ENCODE measurements around the gene TIRAP.
"Not testable (repeated sequence)": the region's sequence is repeated elsewhere in the genome, so short reads cannot be mapped to it uniquely, and the experiment has no call there.

TIRAP gene

DNA sequence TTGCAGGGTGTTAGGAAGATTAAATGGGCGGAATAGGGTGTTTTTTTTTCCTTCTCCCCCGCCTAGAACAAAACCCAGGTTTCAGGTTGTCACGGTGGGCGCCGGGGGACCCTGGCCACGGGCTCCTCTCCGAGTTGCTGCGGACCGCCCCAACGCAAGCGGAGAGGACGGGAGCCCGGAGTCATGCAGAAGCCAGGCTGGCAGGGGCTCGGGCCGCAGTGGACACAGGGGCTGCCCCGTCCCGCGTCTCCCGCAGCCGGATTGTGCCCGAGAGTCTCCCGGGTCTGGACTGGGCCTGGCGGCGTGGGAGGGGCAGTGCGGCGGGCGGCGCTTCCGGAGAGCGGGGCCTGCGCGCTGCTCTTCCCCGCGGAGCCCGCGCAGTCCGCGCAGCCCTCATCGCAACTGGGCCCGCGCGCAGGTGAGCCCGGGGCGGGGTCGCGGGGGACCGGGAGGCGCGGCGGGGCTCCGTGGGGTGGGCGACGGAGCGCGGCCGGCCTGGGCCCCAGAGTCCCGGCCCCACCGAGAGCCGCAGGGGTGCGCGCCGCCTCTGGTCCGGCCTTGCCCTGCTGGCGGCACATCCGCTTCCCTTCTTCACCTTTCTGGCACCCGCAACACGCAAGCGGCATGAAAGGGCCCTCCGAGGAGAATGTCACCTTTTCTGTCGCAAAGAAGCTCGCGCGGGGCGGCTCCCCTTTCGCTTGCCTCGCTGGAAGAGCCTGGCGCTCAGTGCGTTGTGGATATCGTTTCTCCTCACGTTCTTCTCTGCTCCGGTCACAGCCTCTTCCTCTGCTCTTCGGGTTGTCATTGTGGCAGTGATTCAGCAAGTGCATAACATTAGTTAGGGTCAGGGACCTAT is at the start of gene TIRAP:
Gene TIRAP, plus strand, starts transcription at position 358 of the 856 bp plus-strand sequence. CDS start 7,802 bp downstream, outside the sequence.
- H3K4me3 ChIP-seq (replicated peaks; ENCODE audit: low read depth, low read length), result peak within 1 kb of the TSS; percentile 73
- TF ChIP-seq CTCF (IDR thresholded peaks at IDR 0.05; ENCODE audit: low read length, missing control alignments), result no peak
- peak; percentile 44 for DNase-seq (ENCODE audit: low read depth)

DNA sequence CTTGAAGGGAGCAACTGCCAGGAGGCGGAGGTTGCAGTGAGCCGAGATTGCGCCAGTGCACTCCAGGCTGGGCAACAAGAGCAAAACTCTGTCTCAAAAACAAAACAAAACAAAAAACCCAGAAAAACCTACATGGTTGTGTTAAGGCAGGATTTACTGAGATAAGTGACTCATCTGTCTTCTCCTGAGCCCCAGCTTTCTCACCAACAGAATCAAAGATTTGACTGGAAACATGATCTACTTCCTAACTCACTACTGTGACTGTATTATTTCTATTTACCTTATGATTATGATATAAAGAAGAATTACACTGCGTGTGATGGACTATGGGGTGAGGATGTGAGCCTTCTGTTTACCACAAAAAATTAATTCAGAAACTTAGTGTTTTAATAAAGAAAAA is 49.5 kb upstream of the TIRAP start:
- no peak for TF ChIP-seq CTCF (IDR thresholded peaks at IDR 0.05; ENCODE audit: low read length, missing control alignments)
- DNase-seq (ENCODE audit: low read depth), result no peak
- H3K4me3 ChIP-seq (replicated peaks; ENCODE audit: low read depth, low read length), result no peak overlapping the region

DNA sequence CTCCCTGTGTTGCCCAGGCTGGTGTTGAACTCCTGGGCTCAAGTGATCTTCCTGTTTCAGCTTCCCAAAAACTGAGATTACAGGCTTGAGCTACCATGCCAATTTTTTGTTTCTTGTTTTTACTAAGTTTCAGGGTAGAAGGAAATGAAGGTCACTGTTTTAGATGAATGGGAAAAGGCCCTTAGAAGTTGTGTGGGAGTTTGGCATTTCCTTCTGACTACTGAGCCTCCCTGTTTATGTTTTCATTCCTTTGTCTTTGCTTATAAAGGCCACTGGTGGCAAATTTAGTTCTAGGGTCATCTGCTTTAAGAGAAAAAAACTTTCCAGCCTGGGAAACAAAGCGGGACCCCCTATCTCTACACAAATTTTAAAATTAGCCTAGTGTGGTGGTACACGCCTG is 36.3 kb upstream of the TIRAP start:
- TF ChIP-seq CTCF (IDR thresholded peaks at IDR 0.05; ENCODE audit: low read length, missing control alignments), result no peak
- peak; percentile 80 for DNase-seq (ENCODE audit: low read depth)
- no peak overlapping the region for H3K4me3 ChIP-seq (replicated peaks; ENCODE audit: low read depth, low read length)

- no peak overlapping the region for H3K4me3 ChIP-seq (replicated peaks; ENCODE audit: low read depth, low read length)
- no peak for TF ChIP-seq CTCF (IDR thresholded peaks at IDR 0.05; ENCODE audit: low read length, missing control alignments)
- no peak for DNase-seq (ENCODE audit: low read depth)
Observed at GRCh38 chr11:126253265-126253664, 29.6 kb upstream of the TIRAP start.

GRCh38 chr11:126254819-126255218 is 28.1 kb upstream of the TIRAP start:
- H3K4me3 ChIP-seq (replicated peaks; ENCODE audit: low read depth, low read length), result no peak overlapping the region
- DNase-seq (ENCODE audit: low read depth), result no peak
- TF ChIP-seq CTCF (IDR thresholded peaks at IDR 0.05; ENCODE audit: low read length, missing control alignments), result no peak

GRCh38 chr11:126255507-126255906 is 27.4 kb upstream of the TIRAP start:
- DNase-seq (ENCODE audit: low read depth), result not testable (repeated sequence)

GRCh38 chr11:126256216-126256615 is 26.7 kb upstream of the TIRAP start:
- TF ChIP-seq CTCF (IDR thresholded peaks at IDR 0.05; ENCODE audit: low read length, missing control alignments), result no peak
- no peak for DNase-seq (ENCODE audit: low read depth)
- no peak overlapping the region for H3K4me3 ChIP-seq (replicated peaks; ENCODE audit: low read depth, low read length)

More at GRCh38 chr11:126255507-126255906, 27.4 kb upstream of the TIRAP start:
- not testable (repeated sequence) for H3K4me3 ChIP-seq (replicated peaks; ENCODE audit: low read depth, low read length)
